A673 (cell line): ENCODE data around the gene NUBPL. TPM values are rescaled to one million over a fixed set of nuclear protein-coding genes. Genes with fewer than 3 reads are reported as not detected.

ENCODE experiments used
- BruUV-seq: library from RNA; stranded (reverse); fragments of 400-500 nt; replicated peaks from 2 replicates; lab custom pipeline; 2021; lab: Mats Ljungman, UMichigan
- CTCF ChIA-PET: fragments of 300-600 bp; sonication (Branson Sonifier 250); formaldehyde crosslinking; loops from one replicate; lab custom pipeline; 2022; ENCODE audit warnings: antibody characterized with exemption; lab: Charles Lee
- POLR2A ChIA-PET: fragments of 300-600 bp; sonication (Branson Sonifier 250); formaldehyde crosslinking; loops from one replicate; lab custom pipeline; 2022; ENCODE audit warnings: antibody characterized with exemption; ENCODE audit not compliant: low non-redundant PET; lab: Charles Lee
- DNase-seq: peaks from one replicate; pipeline ENCODE4 v3.0.0-alpha.2; 2015; ENCODE audit warnings: low spot score
- H3K27ac ChIP-seq: fragments of 200-600 bp; sonication (generic); 2 replicates; pipeline ENCODE4 v1.5.1; 2016; ENCODE audit warnings: mixed run types, low read depth, mild to moderate bottlenecking, mixed read lengths, antibody characterized with exemption, low read length; ENCODE audit not compliant: poor library complexity, severe bottlenecking
- H3K27me3 ChIP-seq: fragments of 200-600 bp; sonication (generic); replicated peaks from 2 replicates; pipeline ENCODE4 v1.6.1; 2017; ENCODE audit warnings: mixed run types, low read depth, mild to moderate bottlenecking, mixed read lengths, antibody characterized with exemption, low read length; ENCODE audit not compliant: insufficient read depth, poor library complexity
- H3K36me3 ChIP-seq: fragments of 200-600 bp; sonication (generic); 2 replicates; pipeline ENCODE4 v1.6.1; 2016; ENCODE audit warnings: mixed run types, mild to moderate bottlenecking, mixed read lengths, antibody characterized with exemption, low read length; ENCODE audit not compliant: insufficient read depth, poor library complexity, severe bottlenecking
- H3K4me1 ChIP-seq: fragments of 200-600 bp; sonication (generic); 2 replicates; pipeline ENCODE4 v1.6.1; 2017; ENCODE audit warnings: mixed run types, mild to moderate bottlenecking, mixed read lengths, antibody characterized with exemption, low read length; ENCODE audit not compliant: insufficient read depth, poor library complexity, severe bottlenecking
- H3K4me3 ChIP-seq: fragments of 200-600 bp; sonication (generic); 2 replicates; pipeline ENCODE4 v1.5.1; 2016; ENCODE audit warnings: low read depth, mixed run types, mild to moderate bottlenecking, mixed read lengths, low read length; ENCODE audit not compliant: poor library complexity, severe bottlenecking
- H3K9me3 ChIP-seq: fragments of 200-600 bp; sonication (generic); 2 replicates; pipeline ENCODE4 v1.6.1; 2016; ENCODE audit warnings: mixed run types, low read depth, mild to moderate bottlenecking, mixed read lengths, antibody characterized with exemption, low read length; ENCODE audit not compliant: poor library complexity, severe bottlenecking
- CTCF ChIP-seq: fragments of 300-800, 200-600 bp; sonication (generic); conservative IDR thresholded peaks from 2 replicates; pipeline ENCODE4 v1.5.1; 2017; ENCODE audit warnings: low read depth, mild to moderate bottlenecking, antibody characterized with exemption, low read length, moderate library complexity, mixed read lengths
- EZH2 ChIP-seq: fragments of 200-600 bp; sonication (generic); IDR thresholded peaks from 2 replicates; pipeline ENCODE4 v1.6.1; 2017; ENCODE audit warnings: borderline replicate concordance, low read depth, mild to moderate bottlenecking, mixed read lengths, antibody characterized with exemption, low read length; ENCODE audit not compliant: poor library complexity, severe bottlenecking
- intact Hi-C: fragments of 100-400 bp; cut with micrococcal nuclease; formaldehyde crosslinking; loops from one replicate; pipeline ENCODE4 v1.10.0; 2022; ENCODE audit not compliant: unreplicated experiment
- total RNA-seq: library from RNA; stranded (reverse); gene quantifications from 2 replicates; pipeline ENCODE4 v1.2.3, GENCODE V29; 2021

The NUBPL gene
- total RNA-seq, 1 experiment from 2014 or later = 15.5 TPM

- Histone ChIP-seq H3K27ac (no peak overlapping the region), H3K27me3 (no peaks in the 10 kb centered on the region), H3K4me1 (no peaks in the 10 kb centered on the region), H3K4me3 (no peak overlapping the region), H3K9me3 (no peaks in the 10 kb centered on the region), H3K36me3 (no peaks in the 10 kb centered on the region)
- CTCF ChIA-PET = no interaction called here
- TF ChIP-seq EZH2 = no peak
- no TSS peak for BruUV-seq
- POLR2A ChIA-PET = no interaction called here
- intact Hi-C loops = no loop called here
- DNase-seq = no peak
Observed at GRCh38 chr14:31898838-31899528, 337.8 kb downstream of the NUBPL start.

GRCh38 chr14:31902002-31902401 lies 340.8 kb downstream of the NUBPL start:
- no peaks in the 10 kb centered on the region for H3K36me3 ChIP-seq
- H3K9me3 ChIP-seq = no peaks in the 10 kb centered on the region
- ChIA-PET CTCF (no interaction called here), POLR2A (no interaction called here)
- no peak overlapping the region for H3K27ac ChIP-seq
- H3K4me3 ChIP-seq = no peak overlapping the region
- no peaks in the 10 kb centered on the region for H3K4me1 ChIP-seq
- no TSS peak for BruUV-seq
- intact Hi-C loops = no loop called here
- DNase-seq = no peak
- H3K27me3 ChIP-seq = no peaks in the 10 kb centered on the region
- TF ChIP-seq EZH2 = no peak
- TF ChIP-seq CTCF = no peak

GRCh38 chr14:31902945-31903646 lies 341.9 kb downstream of the NUBPL start:
- BruUV-seq = no TSS peak

More at GRCh38 chr14:31902945-31903646, 341.9 kb downstream of the NUBPL start:
- no peaks in the 10 kb centered on the region for H3K27me3 ChIP-seq
- H3K27ac ChIP-seq = no peak overlapping the region
- H3K4me3 ChIP-seq = no peak overlapping the region
- POLR2A ChIA-PET = no interaction called here
- intact Hi-C loops = no loop called here
- H3K9me3 ChIP-seq = no peaks in the 10 kb centered on the region
- CTCF ChIA-PET = no interaction called here
- no peak for DNase-seq
- TF ChIP-seq EZH2 = no peak
- no peak for TF ChIP-seq CTCF
- H3K36me3 ChIP-seq = no peaks in the 10 kb centered on the region
- no peaks in the 10 kb centered on the region for H3K4me1 ChIP-seq
